NCI-H1092 treated with DMSO at 0.1 percent for 48 hours (cell line): Measurements from ENCODE around the gene NUP54.

Experiments
- DNase-seq: peaks from one replicate; lab custom pipeline; 2025; lab: John Stamatoyannopoulos, UW

NUP54 gene

DNA sequence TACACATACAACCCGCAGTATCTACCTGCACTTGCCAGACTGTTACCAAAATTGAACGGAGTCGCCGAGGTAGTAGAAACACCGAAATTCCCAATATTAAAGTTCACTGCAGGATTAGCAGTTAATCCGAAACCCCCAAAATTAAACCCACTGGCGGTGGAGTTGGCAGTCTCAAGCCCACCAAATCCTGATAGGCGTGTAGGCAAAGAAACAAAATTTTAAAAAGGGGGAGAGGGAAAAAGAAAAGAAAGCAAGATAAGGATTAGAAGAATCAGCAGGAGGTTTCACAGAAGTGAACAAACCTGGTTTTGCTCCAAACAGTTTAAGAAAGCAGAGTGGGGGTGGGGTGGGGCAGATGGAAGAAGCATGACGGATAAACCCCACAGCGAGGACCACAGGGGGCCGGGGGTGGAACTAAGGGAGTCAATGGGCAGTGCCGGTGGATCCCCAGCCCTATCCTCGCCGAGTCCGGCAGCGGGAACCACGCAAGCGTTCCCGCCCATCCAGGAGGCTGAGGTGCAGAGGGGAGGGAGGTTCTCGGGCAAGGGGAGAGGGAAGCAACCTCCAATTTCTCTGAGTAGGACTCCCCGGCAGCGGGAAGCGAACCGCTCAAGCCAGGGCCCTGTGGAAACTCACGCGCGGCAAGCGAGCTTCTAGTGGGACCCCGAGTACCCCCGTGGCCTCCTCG is 599 bp downstream of the NUP54 start:
- DNase-seq = peak; percentile 63

DNA sequence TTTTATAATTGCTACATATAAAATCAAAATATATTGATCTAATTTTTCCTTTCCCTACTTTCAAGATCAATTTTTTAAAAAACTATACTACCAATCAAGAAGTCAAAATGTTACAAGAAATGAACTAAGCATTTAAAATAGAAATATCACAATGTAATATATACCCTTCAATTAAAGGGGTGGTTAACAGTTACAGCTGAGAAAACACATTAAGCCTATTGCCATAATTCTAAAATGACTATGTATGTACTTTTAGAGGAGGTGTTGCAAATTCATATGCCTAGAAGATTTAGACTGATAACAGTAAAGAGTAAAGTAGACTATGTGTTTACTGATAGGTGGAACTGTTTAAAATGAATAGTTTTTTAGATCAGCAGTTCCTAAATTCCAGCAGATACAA is 3.7 kb downstream of the NUP54 start:
- no peak for DNase-seq

DNA sequence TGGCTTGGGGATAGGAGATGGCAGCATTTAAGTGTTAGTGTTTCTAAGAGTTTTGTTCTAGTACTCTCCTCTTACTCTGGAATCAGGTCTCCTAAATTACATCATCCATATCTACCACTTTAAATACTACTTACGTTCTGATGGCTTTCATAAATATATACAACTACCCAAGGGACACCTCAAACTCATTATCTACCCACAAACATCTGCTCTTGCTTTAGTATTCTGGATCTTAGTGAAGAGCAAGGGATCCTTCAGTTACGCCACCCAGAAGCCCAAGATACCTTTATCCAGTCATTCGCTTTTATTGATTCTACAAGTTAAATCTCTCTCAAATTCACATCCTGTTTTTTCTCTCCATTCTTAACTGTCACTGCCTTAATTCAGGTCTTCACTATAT is 7.0 kb downstream of the NUP54 start:
- no peak for DNase-seq

DNA sequence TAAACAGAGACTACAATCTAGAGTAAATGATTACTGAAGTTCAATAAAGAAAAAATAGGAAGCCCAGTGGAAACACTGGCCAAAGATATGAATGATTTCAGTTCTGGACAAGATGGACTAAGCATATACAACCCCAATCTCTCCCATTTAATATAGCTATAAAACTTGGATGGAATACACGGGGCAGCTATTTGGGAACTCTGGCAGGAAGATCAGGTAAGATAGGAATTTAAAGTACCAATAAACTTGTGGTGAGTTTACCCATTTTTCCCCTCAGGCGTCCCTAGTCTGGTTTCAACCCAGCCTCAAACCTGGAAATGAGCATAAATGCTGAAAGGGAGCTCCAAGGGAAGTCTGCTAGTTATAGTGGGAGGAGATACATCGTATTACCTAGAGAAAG is 20.4 kb downstream of the NUP54 start:
- no peak for DNase-seq

DNA sequence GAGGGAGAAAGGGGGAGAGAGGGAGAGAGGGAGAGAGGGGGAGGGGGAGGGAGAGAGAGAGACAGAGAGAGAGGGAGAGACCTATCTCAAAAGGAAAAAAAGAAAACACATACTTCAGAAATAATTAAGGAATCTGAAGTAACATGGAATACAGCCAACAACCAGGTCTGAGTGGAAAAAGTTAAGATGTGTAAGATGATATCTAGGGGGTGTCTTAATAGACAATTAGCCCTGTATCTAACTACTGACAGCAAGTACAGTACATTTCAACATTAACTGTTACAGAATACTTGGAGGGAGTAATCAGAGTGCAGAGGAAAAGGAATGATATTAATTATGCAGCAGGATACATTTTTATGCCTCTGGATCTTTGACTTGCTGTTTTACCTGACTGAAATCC is 22.4 kb downstream of the NUP54 start:
- no peak for DNase-seq

DNA sequence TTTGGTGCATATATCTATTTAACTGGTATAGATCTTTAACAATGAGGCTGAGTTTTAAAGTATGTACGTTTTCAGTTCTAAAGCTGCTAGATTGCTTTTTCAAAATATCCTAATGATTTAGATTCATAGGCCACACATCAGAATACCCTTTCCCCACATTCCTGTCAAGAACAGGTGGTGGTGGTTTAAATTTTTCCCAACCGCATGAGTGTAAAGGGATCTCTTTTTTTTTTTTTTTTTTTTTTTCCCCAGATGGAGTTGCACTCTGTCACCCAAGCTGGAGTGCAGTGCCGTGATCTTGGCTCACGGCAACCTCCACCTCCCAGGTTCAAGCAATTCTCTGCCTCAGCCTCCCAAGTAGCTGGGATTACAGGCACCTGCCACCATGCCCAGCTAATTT is 28.0 kb downstream of the NUP54 start:
- DNase-seq = no peak

DNA sequence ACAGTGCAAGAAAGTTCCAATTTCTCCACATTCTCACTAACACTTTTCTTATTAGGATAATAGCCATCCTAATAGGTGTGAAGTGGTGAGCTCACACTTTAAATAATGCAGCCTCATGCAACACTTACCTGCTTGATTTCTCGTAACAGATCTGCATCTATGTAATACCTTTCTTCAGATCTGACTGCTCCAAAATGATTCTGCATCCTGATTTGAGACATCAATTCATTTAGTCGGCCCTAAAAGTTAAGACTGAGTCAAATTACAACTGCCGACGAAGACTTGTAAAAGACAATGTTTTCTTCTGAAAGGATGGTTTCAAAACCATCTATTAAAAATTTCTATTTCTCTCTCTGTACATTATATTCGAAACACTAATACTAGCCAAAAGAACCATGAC is 30.7 kb downstream of the NUP54 start:
- no peak for DNase-seq

DNA sequence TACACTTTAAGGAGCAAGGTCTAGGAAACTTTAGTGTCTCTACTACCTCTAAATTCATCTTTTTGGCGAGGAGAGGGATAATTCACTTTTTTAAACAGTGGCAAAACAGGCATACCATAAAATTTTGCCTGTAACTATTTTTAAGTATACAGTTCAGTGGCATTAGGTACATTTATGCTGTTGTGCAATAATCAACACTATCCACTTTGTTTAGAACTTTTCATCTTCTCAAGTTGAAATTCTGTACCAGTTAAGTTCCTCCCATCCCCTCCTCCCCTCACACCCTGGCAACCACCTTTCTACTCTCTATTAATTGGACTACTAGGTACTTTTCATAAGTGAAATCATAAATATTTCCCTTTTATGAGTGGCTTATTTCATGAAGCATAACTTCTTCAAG is 31.4 kb downstream of the NUP54 start:
- DNase-seq = no peak

DNA sequence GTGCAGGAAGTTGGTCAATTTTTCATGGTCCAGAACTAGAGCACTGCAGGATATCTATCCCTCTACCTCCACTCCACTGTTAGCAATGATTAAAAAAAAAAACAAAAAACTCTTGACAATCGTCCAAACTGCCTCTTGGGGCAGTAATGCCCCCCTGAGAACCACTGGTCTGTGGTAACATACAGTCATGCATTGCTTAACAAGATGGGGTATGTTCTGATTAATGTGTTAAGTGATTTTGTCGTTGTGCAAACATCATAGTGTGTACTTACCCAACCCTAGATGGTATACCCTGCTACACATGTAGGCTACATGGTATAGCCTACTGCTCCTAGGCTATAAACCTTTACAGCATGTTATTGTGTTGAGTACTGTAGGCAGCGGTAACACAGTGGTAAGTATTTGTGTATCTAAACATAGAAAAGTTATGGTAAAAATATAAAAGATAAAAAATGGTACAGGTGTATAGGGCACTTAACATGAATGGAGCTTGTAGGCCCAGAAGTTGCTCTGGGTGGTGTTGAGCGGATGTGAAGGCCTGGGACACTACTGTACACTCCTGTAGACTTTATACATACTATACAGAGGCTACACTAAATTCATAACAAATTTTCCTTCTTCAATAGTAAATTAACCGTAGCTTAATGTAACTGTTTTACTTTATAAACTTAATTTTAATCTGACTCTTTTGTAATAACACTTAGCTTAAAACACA is 39.6 kb downstream of the NUP54 start:
- no peak for DNase-seq

DNA sequence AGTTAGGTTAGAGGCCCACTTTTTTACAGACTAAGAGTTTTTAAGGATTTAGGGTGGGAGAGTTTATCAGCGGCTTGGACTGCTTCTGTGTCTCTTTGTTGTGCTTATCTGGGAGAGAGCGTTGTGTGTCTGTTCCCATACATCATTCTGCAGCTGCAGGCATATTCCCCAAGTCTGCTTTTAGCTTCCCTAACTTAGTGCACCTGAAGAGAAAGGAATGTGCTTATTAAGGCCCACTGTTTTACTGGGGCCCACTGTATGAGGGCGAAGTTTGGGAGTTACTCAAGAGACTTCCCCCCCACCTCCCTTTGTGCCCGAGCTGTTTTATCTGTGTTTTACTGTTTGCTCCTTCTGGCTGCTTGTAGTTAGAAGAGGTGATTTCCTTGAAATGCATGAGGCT is 41.8 kb downstream of the NUP54 start:
- no peak for DNase-seq

DNA sequence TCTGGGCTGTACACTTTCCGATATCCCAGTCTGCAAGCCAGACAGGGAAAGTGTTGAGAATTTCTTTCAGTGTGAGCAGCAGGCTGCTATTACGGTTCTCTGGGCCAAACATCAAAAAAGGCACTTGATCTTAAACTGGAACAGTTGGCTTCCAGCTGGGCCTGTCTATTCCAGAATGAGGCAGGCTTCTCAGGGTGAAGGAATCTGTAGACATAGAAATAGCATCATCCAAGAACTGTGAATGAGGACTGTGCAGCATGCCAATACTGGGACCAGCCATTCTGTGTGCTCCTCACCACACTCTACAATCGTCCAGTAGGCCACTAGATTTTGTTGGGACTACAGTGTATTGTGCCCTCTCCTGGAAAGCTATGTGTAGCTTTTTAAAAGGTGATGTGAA is 42.5 kb downstream of the NUP54 start:
- DNase-seq = no peak

DNA sequence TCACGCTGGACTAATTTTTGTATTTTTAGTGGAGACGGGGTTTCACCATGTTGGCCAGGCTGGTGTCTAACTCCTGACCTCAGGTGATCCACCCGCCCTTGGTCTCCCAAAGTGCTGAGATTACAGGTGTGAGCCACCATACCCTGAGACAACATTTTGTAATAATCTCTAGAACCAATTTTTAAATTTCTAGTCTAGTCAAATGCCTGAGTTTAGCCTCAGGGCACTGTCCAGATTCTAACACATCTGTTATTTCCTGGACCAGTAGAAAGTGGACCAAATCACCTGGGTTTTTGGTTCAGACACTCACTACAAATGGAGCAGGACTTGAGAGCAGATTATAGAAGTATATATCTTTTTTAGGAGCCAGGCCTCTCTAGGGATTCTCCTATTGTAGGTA is 52.1 kb downstream of the NUP54 start:
- no peak for DNase-seq

DNA sequence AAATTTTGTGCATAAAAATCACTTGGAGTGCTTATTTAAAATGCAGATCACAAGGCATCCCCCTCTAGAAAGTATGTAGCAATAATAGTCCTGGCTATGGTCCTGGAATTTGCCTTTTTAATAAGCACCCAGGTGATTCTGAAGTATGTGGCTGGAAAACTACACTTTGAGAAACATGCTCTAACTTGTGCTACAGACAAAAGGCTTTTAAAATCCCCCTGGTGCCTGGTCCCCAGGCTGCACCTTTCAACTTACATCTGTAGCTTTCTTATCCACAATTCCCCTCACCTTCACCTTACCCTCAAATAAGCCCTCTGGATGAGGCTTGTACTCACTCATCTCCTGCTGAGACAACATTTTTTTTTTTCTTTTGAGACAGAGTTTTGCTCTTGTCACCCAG is 52.6 kb downstream of the NUP54 start:
- no peak for DNase-seq

DNA sequence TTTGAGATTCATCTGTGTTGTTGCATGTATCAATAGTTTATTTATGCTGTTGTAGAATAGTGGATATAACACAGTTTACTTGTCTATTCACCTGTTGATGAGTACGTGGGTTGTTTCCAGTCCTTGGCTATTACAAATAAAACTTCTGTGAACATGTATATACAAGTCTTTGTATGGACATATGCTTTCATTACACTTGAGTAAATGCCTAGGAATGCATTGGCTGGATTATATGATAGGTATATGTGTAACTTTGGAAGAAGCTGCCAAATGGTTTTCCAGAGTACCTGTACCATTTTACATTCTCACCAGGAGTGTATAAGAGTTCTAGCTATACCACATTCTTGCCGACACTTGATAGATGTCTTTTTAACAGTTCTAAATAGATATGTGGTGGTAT is 57.1 kb downstream of the NUP54 start:
- no peak for DNase-seq

DNA sequence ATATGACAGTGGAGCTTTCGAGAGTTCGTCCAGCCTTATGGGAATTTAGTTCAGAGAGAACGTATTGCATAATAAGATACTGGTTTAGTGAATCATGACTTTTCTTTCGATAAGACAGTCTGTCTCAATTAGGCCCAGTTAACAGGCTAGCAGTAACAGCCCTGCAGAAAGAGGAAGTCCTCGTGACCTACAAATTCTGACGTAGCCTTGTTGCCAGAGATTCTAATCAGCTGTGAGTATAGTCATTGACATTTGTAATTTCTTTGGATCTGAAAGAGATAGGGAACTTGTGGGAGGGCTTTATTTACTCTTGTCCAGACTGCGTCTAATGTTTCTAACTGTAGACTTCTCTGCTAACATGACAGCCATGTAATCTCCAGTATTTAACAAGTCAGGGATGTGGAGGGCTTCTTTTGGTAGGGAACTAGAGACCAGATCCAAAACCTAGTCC is 57.9 kb downstream of the NUP54 start:
- no peak for DNase-seq

DNA sequence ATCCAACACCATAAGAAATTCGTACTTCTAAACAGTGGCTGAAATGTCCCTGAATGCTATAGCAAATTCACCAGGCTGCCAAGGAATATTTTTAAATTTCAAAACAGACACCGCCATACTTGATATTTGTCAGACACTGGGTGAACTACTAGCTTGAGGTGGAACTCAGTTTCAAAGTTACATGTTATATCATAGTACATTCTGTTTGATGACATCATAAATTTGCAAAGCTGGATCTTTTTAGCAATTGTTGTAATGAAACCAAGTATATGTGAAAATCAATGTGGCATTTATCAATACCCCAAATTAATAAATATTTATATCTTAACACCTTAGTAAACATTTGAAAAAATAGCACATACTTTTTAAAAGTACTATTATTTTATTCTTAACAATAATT is 59.5 kb downstream of the NUP54 start:
- no peak for DNase-seq

DNA sequence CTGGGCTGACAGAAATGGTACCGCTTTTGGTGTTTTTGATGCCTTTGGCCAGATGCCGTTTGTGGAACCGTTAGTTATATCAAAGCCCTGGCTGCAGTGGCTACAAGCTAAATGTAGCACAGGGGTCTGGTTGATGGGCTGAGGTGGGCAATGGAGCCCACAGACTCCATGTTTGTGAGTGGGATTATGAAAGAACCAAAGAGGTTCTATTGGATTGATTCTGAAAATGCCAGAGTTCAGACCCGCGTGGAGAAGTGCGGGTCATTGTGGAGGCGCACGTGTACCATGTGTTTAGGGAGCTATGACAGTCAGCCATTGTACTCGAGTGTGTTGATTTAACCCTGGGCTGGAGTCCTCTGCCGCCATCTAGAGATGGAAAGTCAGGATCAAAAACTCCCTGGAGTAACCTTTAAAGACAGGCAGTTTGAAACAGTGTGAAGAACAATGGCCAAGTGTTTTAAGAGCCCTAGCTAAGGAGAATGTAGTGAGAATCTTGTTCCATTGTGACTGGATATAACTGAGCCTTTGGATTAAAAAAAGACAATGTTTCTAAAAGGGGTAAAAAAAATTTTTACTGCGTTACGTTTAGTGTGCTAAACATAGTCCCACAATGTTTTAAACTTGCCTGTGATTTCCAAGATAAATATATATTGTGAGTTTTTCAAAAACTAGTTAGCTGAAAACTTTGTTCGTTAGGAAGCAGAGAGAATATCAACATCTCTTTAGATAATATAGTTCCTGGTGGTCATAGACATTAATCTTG is 61.0 kb downstream of the NUP54 start:
- DNase-seq = peak; percentile 59

DNA sequence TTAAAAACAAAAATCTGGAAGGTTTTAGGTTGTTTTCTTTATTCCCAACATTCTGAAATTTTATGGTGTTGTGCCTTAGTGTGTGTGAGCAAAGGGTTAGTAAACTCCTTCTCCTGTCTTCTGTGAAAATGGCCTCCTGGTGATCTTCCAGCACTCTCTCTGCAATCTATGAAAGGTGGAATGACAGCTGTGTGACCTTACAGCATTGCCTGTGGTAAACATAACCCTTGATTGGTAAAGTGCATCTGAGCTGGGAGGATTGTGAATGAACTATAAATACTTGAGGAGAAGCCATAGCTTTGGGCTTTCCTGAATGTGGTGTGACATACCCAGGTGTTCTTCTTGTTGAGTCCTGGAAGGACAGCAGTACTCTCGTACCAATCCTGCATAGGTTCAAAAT is 63.7 kb downstream of the NUP54 start:
- no peak for DNase-seq

DNA sequence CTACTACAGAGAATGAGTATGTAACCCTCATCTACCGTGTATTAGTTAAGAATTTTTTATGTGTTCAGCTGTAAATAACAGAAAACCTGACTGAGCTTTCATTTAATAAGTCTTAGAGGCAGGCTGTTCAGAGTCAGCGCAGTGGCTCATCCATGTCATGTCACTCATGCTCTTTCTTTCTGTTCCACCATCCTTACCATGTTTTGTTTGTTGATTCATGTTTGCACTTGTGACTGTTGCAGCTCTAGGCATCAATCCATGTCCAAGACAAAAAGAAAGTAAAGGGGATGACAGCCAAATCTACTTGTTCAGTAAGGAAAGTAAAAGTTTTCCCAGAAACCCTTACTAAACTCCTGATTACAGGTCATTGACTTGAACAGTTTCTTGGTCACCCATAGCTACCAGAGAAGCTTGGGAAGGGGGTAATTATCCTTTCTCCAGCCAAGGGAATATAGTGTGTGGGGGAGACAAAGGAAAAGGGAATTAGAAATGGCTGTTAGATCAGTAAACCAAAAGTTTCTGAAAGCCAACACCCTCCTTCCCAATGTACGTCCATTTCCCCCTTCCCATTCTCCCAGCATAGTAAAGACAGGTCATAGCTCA is 64.7 kb downstream of the NUP54 start:
- no peak for DNase-seq

DNA sequence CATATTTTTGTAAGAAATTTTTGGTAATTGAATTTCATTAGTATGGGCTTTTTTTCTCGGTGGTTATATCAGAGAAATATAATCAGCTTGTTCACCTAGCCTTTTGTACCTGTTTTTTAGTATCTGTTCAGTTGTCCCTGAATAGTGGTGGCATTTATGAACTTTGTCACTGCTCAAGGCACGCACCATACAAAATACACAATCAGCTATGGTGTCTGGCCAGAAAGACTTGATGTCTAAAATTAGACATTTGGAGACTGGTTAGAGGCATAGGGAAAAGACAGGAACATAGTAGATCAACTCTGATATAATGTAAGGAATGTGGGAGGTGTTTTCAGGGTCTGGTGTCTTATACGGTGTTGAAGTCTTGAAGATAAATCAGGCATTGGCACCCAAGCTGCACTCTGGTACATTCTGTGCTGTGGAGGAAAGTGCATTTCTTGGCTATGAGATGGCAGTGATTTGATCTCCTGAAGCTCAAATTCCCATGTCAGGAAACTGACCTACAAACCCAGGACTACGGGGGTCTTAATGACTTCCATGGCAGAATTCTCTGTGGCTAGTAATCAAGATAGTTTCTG is 70.1 kb downstream of the NUP54 start:
- DNase-seq = no peak

DNA sequence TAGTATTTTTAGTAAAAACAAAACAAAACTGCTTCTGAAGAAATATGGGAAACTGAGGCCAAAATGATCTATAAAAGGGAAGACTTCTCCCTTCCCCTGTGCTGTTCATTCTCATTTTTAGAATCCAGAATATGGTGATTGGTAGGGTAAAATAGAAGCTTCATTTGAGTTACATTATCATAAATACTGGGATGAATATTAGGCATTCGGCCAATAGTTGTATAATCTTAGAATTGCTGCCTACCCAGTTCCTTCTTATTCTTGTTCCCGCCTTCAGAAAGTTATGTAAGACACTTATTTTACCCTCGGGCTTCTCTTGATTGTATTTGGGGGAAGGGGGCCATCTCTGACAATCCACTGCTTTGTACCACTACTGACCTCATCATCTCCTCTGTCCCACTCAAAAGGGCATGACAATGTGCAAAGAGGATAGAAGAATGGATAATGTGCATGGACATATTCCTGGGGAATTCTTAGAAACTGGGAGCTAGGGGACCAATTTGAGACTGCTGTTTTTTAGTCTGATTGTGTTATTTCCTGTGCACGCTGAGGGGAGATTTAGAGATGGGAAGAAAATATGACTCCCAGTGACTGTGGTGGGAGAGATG is 73.1 kb downstream of the NUP54 start:
- DNase-seq = no peak

DNA sequence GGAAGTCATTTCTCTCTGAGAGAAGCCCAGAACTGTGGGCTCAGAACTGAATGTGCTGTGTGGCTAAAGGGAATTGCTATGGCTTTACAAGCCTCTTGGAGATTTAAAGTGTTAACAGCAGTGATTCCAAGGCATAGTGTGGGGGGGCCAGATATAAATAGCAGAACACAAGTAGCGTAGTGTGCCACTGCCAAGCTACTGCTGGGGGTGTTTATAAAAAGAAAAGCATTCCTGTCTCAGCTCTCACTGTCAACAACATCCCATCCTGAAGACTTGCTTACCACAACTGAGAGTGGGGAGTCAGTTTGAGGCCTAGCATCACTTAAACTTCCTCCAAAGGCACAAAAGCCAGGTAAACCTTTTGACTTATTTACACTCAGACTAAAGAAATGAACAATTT is 73.7 kb downstream of the NUP54 start, which contains the start of gene ART3:
ART3 (plus strand) TSS at position 242 of the 400 bp plus-strand sequence. CDS start 1,181 bp downstream, outside the sequence.
- no peak for DNase-seq
